Neuronal stem cell (in vitro differentiated cells): ENCODE results near the gene LYZL4.

Source experiments
- DNase-seq: peaks from one replicate; pipeline ENCODE4 v3.0.0-alpha.2; 2013; ENCODE audit warnings: low spot score
- H2AFZ ChIP-seq: one replicate; pipeline ENCODE4 v1.6.1; 2013; ENCODE audit warnings: mild to moderate bottlenecking, low read length, inconsistent platforms
- H2AK5ac ChIP-seq: 2 replicates; pipeline ENCODE4 v1.6.1; 2013; ENCODE audit warnings: low read depth, mild to moderate bottlenecking, inconsistent platforms, low read length, moderate library complexity, mixed read lengths
- H2BK120ac ChIP-seq: 2 replicates; pipeline ENCODE4 v1.6.1; 2013; ENCODE audit warnings: low read depth, mild to moderate bottlenecking, inconsistent platforms, low read length, moderate library complexity, mixed read lengths
- H2BK12ac ChIP-seq: one replicate; pipeline ENCODE4 v1.6.1; 2013; ENCODE audit warnings: low read length, inconsistent platforms
- H2BK15ac ChIP-seq: 2 replicates; pipeline ENCODE4 v1.6.1; 2013; ENCODE audit warnings: mild to moderate bottlenecking, low read length, inconsistent platforms, mixed read lengths
- H2BK5ac ChIP-seq: one replicate; pipeline ENCODE4 v1.6.1; 2013; ENCODE audit warnings: inconsistent platforms, mild to moderate bottlenecking, low read length, moderate library complexity
- H3K14ac ChIP-seq: one replicate; pipeline ENCODE4 v1.6.1; 2013; ENCODE audit warnings: low read length, inconsistent platforms
- H3K18ac ChIP-seq: 2 replicates; pipeline ENCODE4 v1.6.1; 2013; ENCODE audit warnings: low read length, inconsistent platforms
- H3K23ac ChIP-seq: 2 replicates; pipeline ENCODE4 v1.6.1; 2013; ENCODE audit warnings: low read depth, mild to moderate bottlenecking, mixed read lengths, low read length, inconsistent platforms; ENCODE audit not compliant: poor library complexity
- H3K27ac ChIP-seq: replicated peaks from 3 replicates; pipeline ENCODE4 v1.5.1; 2013; ENCODE audit warnings: low read length, inconsistent platforms
- H3K27me3 ChIP-seq, 3 experiments: 2 replicates each; pipeline ENCODE4 v1.6.1; 2013; ENCODE audit warnings: low read length in 3 of 3, mild to moderate bottlenecking in 2 of 3, inconsistent platforms in 1 of 3, low read depth in 1 of 3, mixed read lengths in 1 of 3, moderate library complexity in 1 of 3; ENCODE audit not compliant: control insufficient read depth in 3 of 3, insufficient read depth in 3 of 3
- H3K36me3 ChIP-seq, 2 donors: replicated peaks in 1 of 2; 2 replicates each; pipeline ENCODE4 v1.6.1; 2013; ENCODE audit warnings: low read length in 2 of 2; ENCODE audit not compliant: control insufficient read depth in 2 of 2, insufficient read depth in 2 of 2
- H3K4ac ChIP-seq: 2 replicates; pipeline ENCODE4 v1.6.1; 2013; ENCODE audit warnings: inconsistent platforms, mild to moderate bottlenecking, low read length, moderate library complexity
- H3K4me1 ChIP-seq, 2 donors: 1 replicate in 1 of 2; 2 replicates in 1 of 2; pipeline ENCODE4 v1.6.1; 2013; ENCODE audit warnings: low read length in 2 of 2, low read depth in 1 of 2; ENCODE audit not compliant: control insufficient read depth in 2 of 2, insufficient read depth in 1 of 2
- H3K4me2 ChIP-seq: one replicate; pipeline ENCODE4 v1.6.1; 2013; ENCODE audit warnings: mild to moderate bottlenecking, low read length, inconsistent platforms; ENCODE audit not compliant: insufficient read depth, poor library complexity, severe bottlenecking
- H3K4me3 ChIP-seq, 2 donors: 2 replicates each; pipeline ENCODE4 v1.5.1; 2013; ENCODE audit warnings: low read length in 2 of 2, mild to moderate bottlenecking in 2 of 2, inconsistent platforms in 1 of 2, moderate library complexity in 1 of 2
- H3K79me1 ChIP-seq: one replicate; pipeline ENCODE4 v1.6.1; 2013; ENCODE audit warnings: low read depth, mild to moderate bottlenecking, inconsistent platforms, low read length, moderate library complexity
- H3K9ac ChIP-seq: one replicate; pipeline ENCODE4 v1.6.1; 2013; ENCODE audit warnings: mild to moderate bottlenecking, low read depth, low read length, inconsistent platforms; ENCODE audit not compliant: poor library complexity
- H3K9me3 ChIP-seq, 2 donors: replicated peaks in 1 of 2; 2 replicates each; pipeline versions ENCODE3 to v1.6.1; 2013; ENCODE audit warnings: low read length in 2 of 2, mild to moderate bottlenecking in 2 of 2, inconsistent platforms in 1 of 2, low read depth in 1 of 2, mixed read lengths in 1 of 2, moderate library complexity in 1 of 2; ENCODE audit not compliant: control insufficient read depth in 2 of 2, insufficient read depth in 1 of 2
- H4K8ac ChIP-seq: one replicate; pipeline ENCODE4 v1.6.1; 2013; ENCODE audit warnings: low read depth, mild to moderate bottlenecking, inconsistent platforms, low read length, moderate library complexity
- H4K91ac ChIP-seq: one replicate; pipeline ENCODE4 v1.6.1; 2013; ENCODE audit warnings: low read length, low read depth, mild to moderate bottlenecking, inconsistent platforms; ENCODE audit not compliant: poor library complexity
- WGBS, 2 donors: extraction: QIAGEN DNeasy Blood & Tissue Kit; methylation state at CpG; one replicate each; pipeline ENCODE4 v1.1.7; 2013; ENCODE audit warnings: missing lambda C conversion rate in 2 of 2, mixed read lengths in 1 of 2; ENCODE audit not compliant: insufficient read length in 2 of 2, insufficient replicate concordance in 1 of 2; ENCODE audit errors: extremely low coverage in 2 of 2; 5-methylcytosine and 5-hydroxymethylcytosine counted together

LYZL4 gene

GRCh38 chr3:42440924-42441323 lies 30.5 kb upstream of the LYZL4 start:
- Histone ChIP-seq H3K18ac (no peak overlapping the region), H2BK120ac (no peak overlapping the region), H4K8ac (no peak overlapping the region), H3K4ac (no peak overlapping the region), H3K9me3 (no peaks in the 10 kb centered on the region), H2BK12ac (no peak overlapping the region), H3K23ac (no peak overlapping the region), H3K27ac (no peak overlapping the region), H2AK5ac (no peak overlapping the region), H3K4me3 (no peak overlapping the region), H2AFZ (no peak overlapping the region), H3K4me1 (peaks cover 0 to 11% of the 10 kb centered on the region in 2 donors), H3K4me2 (no peak overlapping the region), H3K9ac (no peak overlapping the region), H3K27me3 (no peaks in the 10 kb centered on the region), H3K36me3 (no peaks in the 10 kb centered on the region), H3K14ac (no peak overlapping the region), H3K79me1 (no peaks in the 10 kb centered on the region), H2BK15ac (no peak overlapping the region), H2BK5ac (no peak overlapping the region), H4K91ac (no peak overlapping the region)
- no peak for DNase-seq
- no CpG with 5 or more reads among the region's 8 CpGs for WGBS, 2 donors

GRCh38 chr3:42439261-42440115 lies 29.1 kb upstream of the LYZL4 start:
- H3K27me3 ChIP-seq = no peaks in the 10 kb centered on the region
- no peaks in the 10 kb centered on the region for H3K36me3 ChIP-seq
- no peak overlapping the region for H3K27ac ChIP-seq
- H2BK12ac ChIP-seq = no peak overlapping the region
- H4K91ac ChIP-seq = no peak overlapping the region
- no peak overlapping the region for H3K4ac ChIP-seq
- no peak overlapping the region for H2AK5ac ChIP-seq
- H4K8ac ChIP-seq = no peak overlapping the region
- H3K9me3 ChIP-seq = no peaks in the 10 kb centered on the region
- H3K14ac ChIP-seq = no peak overlapping the region
- H3K4me3 ChIP-seq = no peak overlapping the region
- H3K9ac ChIP-seq = no peak overlapping the region
- H3K4me1 ChIP-seq = peaks cover 0 to 11% of the 10 kb centered on the region in 2 donors
- H3K4me2 ChIP-seq = no peak overlapping the region
- H2BK120ac ChIP-seq = no peak overlapping the region
- no peak overlapping the region for H2BK5ac ChIP-seq
- no CpG with 5 or more reads among the region's 10 CpGs for WGBS, 2 donors
- no peak overlapping the region for H3K18ac ChIP-seq
- no peak overlapping the region for H2BK15ac ChIP-seq
- no peak overlapping the region for H2AFZ ChIP-seq
- H3K23ac ChIP-seq = no peak overlapping the region
- no peak for DNase-seq
- no peaks in the 10 kb centered on the region for H3K79me1 ChIP-seq

GRCh38 chr3:42438758-42439157 lies 28.3 kb upstream of the LYZL4 start:
- Histone ChIP-seq H3K4me3 (no peak overlapping the region), H3K23ac (no peak overlapping the region), H3K27ac (no peak overlapping the region), H2AK5ac (no peak overlapping the region), H4K91ac (no peak overlapping the region), H3K79me1 (no peaks in the 10 kb centered on the region), H3K9me3 (no peaks in the 10 kb centered on the region), H3K27me3 (no peaks in the 10 kb centered on the region), H3K4me1 (peaks cover 0 to 11% of the 10 kb centered on the region in 2 donors), H2AFZ (no peak overlapping the region), H3K4me2 (no peak overlapping the region), H3K9ac (no peak overlapping the region), H3K36me3 (no peaks in the 10 kb centered on the region), H3K18ac (no peak overlapping the region), H2BK120ac (no peak overlapping the region), H2BK15ac (no peak overlapping the region), H2BK12ac (no peak overlapping the region), H2BK5ac (no peak overlapping the region), H3K14ac (no peak overlapping the region), H3K4ac (no peak overlapping the region), H4K8ac (no peak overlapping the region)
- WGBS, 2 donors = no CpG with 5 or more reads among the region's 2 CpGs
- no peak for DNase-seq

GRCh38 chr3:42438193-42438592 lies 27.8 kb upstream of the LYZL4 start:
- no peaks in the 10 kb centered on the region for H3K27me3 ChIP-seq
- no peak overlapping the region for H2AK5ac ChIP-seq
- H3K4ac ChIP-seq = no peak overlapping the region
- no peaks in the 10 kb centered on the region for H3K79me1 ChIP-seq
- no peak overlapping the region for H2BK5ac ChIP-seq
- no peaks in the 10 kb centered on the region for H3K9me3 ChIP-seq
- H3K4me2 ChIP-seq = no peak overlapping the region
- no peak overlapping the region for H2AFZ ChIP-seq
- no CpG with 5 or more reads among the region's 2 CpGs for WGBS, 2 donors
- no peak overlapping the region for H3K14ac ChIP-seq
- no peak overlapping the region for H2BK120ac ChIP-seq
- no peaks in the 10 kb centered on the region for H3K36me3 ChIP-seq
- H2BK15ac ChIP-seq = no peak overlapping the region
- no peak overlapping the region for H3K4me3 ChIP-seq
- no peak overlapping the region for H4K8ac ChIP-seq
- H3K4me1 ChIP-seq = peaks cover 0 to 11% of the 10 kb centered on the region in 2 donors
- no peak overlapping the region for H4K91ac ChIP-seq
- no peak for DNase-seq
- no peak overlapping the region for H3K9ac ChIP-seq
- H3K18ac ChIP-seq = no peak overlapping the region
- H3K27ac ChIP-seq = no peak overlapping the region
- H2BK12ac ChIP-seq = no peak overlapping the region
- H3K23ac ChIP-seq = no peak overlapping the region
